CD8-positive, alpha-beta memory T cell (primary cell): ENCODE measurements around the gene CLEC20A. TPM values are rescaled to one million over a fixed set of nuclear protein-coding genes. Genes with fewer than 3 reads are reported as not detected.
A peak's percentile ranks its signal among the peaks of the same experiment; 100 is the strongest.

Experiments
- CTCF ChIA-PET: fragments of 350-600 bp; sonication (Branson Sonifier 250); formaldehyde crosslinking; loops from one replicate; lab custom pipeline; 2021; ENCODE audit warnings: antibody characterized with exemption; lab: Charles Lee
- POLR2A ChIA-PET: fragments of 350-600 bp; sonication (Branson Sonifier 250); formaldehyde crosslinking; loops from one replicate; lab custom pipeline; 2021; ENCODE audit warnings: antibody characterized with exemption; lab: Charles Lee
- DNase-seq, 5 donors: peaks; one replicate each; pipeline versions ENCODE4 v3.0.0 to v3.0.0-alpha.2; 2020 to 2022; ENCODE audit warnings: mixed read lengths in 1 of 5
- H3K27ac ChIP-seq: one replicate; pipeline ENCODE4 v1.7.0; 2013; ENCODE audit warnings: low read depth, mild to moderate bottlenecking, low read length, moderate library complexity
- H3K27me3 ChIP-seq: 2 replicates; pipeline ENCODE4 v1.7.0; 2013; ENCODE audit warnings: low read length, mild to moderate bottlenecking; ENCODE audit not compliant: insufficient read depth, poor library complexity, severe bottlenecking
- H3K36me3 ChIP-seq: 2 replicates; pipeline ENCODE4 v1.7.0; 2013; ENCODE audit warnings: mild to moderate bottlenecking, low read length, moderate library complexity; ENCODE audit not compliant: insufficient read depth
- H3K4me1 ChIP-seq: 2 replicates; pipeline ENCODE4 v1.7.0; 2013; ENCODE audit warnings: mild to moderate bottlenecking, low read length, moderate library complexity; ENCODE audit not compliant: insufficient read depth
- H3K4me3 ChIP-seq: 2 replicates; pipeline ENCODE4 v1.7.0; 2013; ENCODE audit warnings: mild to moderate bottlenecking, low read length
- H3K9me3 ChIP-seq: 2 replicates; pipeline ENCODE4 v1.7.0; 2013; ENCODE audit warnings: mild to moderate bottlenecking, low read length
- H3K27ac Mint-ChIP-seq, 8 donors: one replicate each; pipeline ENCODE4 v1.8.0; 2020 to 2021; ENCODE audit warnings: mixed read lengths in 8 of 8, mild to moderate bottlenecking in 6 of 8, inconsistent platforms in 3 of 8, moderate library complexity in 3 of 8
- H3K27me3 Mint-ChIP-seq, 2 donors: one replicate each; pipeline ENCODE4 v1.8.0; 2020 to 2021; ENCODE audit warnings: mixed read lengths in 2 of 2, mild to moderate bottlenecking in 1 of 2, moderate library complexity in 1 of 2
- H3K36me3 Mint-ChIP-seq, 3 donors: one replicate each; pipeline ENCODE4 v1.8.0; 2020 to 2021; ENCODE audit warnings: mixed read lengths in 3 of 3, inconsistent platforms in 1 of 3, mild to moderate bottlenecking in 1 of 3
- H3K4me1 Mint-ChIP-seq, 3 donors: one replicate each; pipeline ENCODE4 v1.8.0; 2020 to 2021; ENCODE audit warnings: mixed read lengths in 3 of 3, inconsistent platforms in 1 of 3, mild to moderate bottlenecking in 1 of 3
- H3K4me3 Mint-ChIP-seq, 7 donors: one replicate each; pipeline ENCODE4 v1.8.0; 2020 to 2021; ENCODE audit warnings: mixed read lengths in 7 of 7, mild to moderate bottlenecking in 6 of 7, moderate library complexity in 4 of 7, inconsistent platforms in 2 of 7
- H3K9me3 Mint-ChIP-seq, 5 donors: one replicate each; pipeline ENCODE4 v1.8.0; 2020 to 2022; ENCODE audit warnings: mixed read lengths in 5 of 5, mild to moderate bottlenecking in 3 of 5, moderate library complexity in 2 of 5, inconsistent platforms in 1 of 5
- polyA plus RNA-seq: library from polyadenylated mRNA; unstranded; fragments of 300-500 nt; fragmentation: Illumina TruSeq; gene quantifications from one replicate; pipeline ENCODE4 v1.2.3, GENCODE V29; 2021
- total RNA-seq, 2 experiments: library from RNA; stranded (reverse); gene quantifications; one replicate each; pipeline ENCODE4 v1.2.3, GENCODE V29; 2021

Gene CLEC20A
- total and polyA plus RNA-seq, 3 experiments from 2014 or later, result not detected

- no peaks in the 10 kb centered on the region for H3K9me3 Mint-ChIP-seq
- POLR2A ChIA-PET, result no interaction called here
- no peak overlapping the region for H3K27ac Mint-ChIP-seq
- H3K9me3 ChIP-seq, result no peaks in the 10 kb centered on the region
- no peak overlapping the region for H3K27ac ChIP-seq
- H3K4me1 ChIP-seq, result no peaks in the 10 kb centered on the region
- H3K27me3 ChIP-seq, result no peaks in the 10 kb centered on the region
- no peaks in the 10 kb centered on the region for H3K4me1 Mint-ChIP-seq
- CTCF ChIA-PET, result no interaction called here
- H3K36me3 ChIP-seq, result no peaks in the 10 kb centered on the region
- no peak overlapping the region for H3K4me3 Mint-ChIP-seq
- no peak overlapping the region for H3K4me3 ChIP-seq
- DNase-seq, result no peak
- no peaks in the 10 kb centered on the region for H3K36me3 Mint-ChIP-seq
- peaks cover 0 to 3% of the 10 kb centered on the region in 2 donors for H3K27me3 Mint-ChIP-seq
Observed at GRCh38 chr1:178495741-178496409, 889 bp downstream of the CLEC20A start.

- H3K4me3 Mint-ChIP-seq, result no peak overlapping the region
- no peaks in the 10 kb centered on the region for H3K36me3 Mint-ChIP-seq
- H3K27me3 Mint-ChIP-seq, result peaks cover 0 to 3% of the 10 kb centered on the region in 2 donors
- no peaks in the 10 kb centered on the region for H3K9me3 Mint-ChIP-seq
- no peaks in the 10 kb centered on the region for H3K4me1 Mint-ChIP-seq
- H3K27ac Mint-ChIP-seq, result no peak overlapping the region
- H3K4me3 ChIP-seq, result no peak overlapping the region
- no peak for DNase-seq
- H3K27ac ChIP-seq, result no peak overlapping the region
- no peaks in the 10 kb centered on the region for H3K27me3 ChIP-seq
- ChIA-PET CTCF (no interaction called here), POLR2A (no interaction called here)
- no peaks in the 10 kb centered on the region for H3K9me3 ChIP-seq
- no peaks in the 10 kb centered on the region for H3K36me3 ChIP-seq
- H3K4me1 ChIP-seq, result no peaks in the 10 kb centered on the region
Observed at GRCh38 chr1:178495158-178495557, 1.6 kb downstream of the CLEC20A start.

- H3K36me3 Mint-ChIP-seq, result no peaks in the 10 kb centered on the region
- CTCF ChIA-PET, result no interaction called here
Observed at GRCh38 chr1:178494569-178494971, 2.2 kb downstream of the CLEC20A start.

DNA sequence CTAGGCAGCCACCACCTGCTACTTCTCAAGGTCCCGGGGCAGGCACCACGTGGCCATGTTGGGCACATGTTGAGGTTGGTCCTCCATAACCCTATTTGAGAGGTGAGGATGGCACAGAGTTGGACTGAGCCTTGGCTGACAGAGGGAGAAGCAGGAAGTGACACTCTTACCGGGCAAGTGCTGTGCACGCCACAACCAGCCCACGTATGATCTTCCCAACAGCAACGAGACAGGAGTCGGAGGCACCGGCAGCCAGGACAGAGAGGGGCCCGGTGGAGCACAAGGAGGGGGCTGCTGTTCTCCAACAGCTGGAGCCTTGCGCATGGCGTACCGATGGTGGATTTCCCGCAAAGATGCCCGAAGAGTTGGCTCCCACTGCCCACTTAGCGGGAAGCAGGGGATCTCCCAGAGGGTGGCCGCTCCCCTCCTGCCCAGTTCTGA lies 3.4 kb downstream of the CLEC20A start:
- CTCF ChIA-PET, result no interaction called here

More at GRCh38 chr1:178494569-178494971, 2.2 kb downstream of the CLEC20A start:
- Mint-ChIP-seq H3K27me3 (peaks cover 0 to 3% of the 10 kb centered on the region in 2 donors), H3K4me1 (no peaks in the 10 kb centered on the region), H3K4me3 (no peak overlapping the region), H3K9me3 (no peaks in the 10 kb centered on the region), H3K27ac (no peak overlapping the region)
- POLR2A ChIA-PET, result no interaction called here
- Histone ChIP-seq H3K9me3 (no peaks in the 10 kb centered on the region), H3K36me3 (no peaks in the 10 kb centered on the region), H3K27me3 (no peaks in the 10 kb centered on the region), H3K4me1 (no peaks in the 10 kb centered on the region), H3K27ac (no peak overlapping the region), H3K4me3 (no peak overlapping the region)
- DNase-seq, result no peak

GRCh38 chr1:178492341-178492740 lies 4.4 kb downstream of the CLEC20A start:
- Histone ChIP-seq H3K4me1 (no peaks in the 10 kb centered on the region), H3K36me3 (no peaks in the 10 kb centered on the region), H3K27ac (no peak overlapping the region), H3K27me3 (no peaks in the 10 kb centered on the region), H3K9me3 (no peaks in the 10 kb centered on the region), H3K4me3 (no peak overlapping the region)
- Mint-ChIP-seq H3K9me3 (no peaks in the 10 kb centered on the region), H3K27me3 (peaks cover 3 to 17% of the 10 kb centered on the region in 2 donors), H3K4me1 (peaks cover 0 to 2% (median 0%) of the 10 kb centered on the region in 3 donors), H3K36me3 (no peaks in the 10 kb centered on the region), H3K4me3 (no peak overlapping the region), H3K27ac (no peak overlapping the region)
- POLR2A ChIA-PET, result no interaction called here
- CTCF ChIA-PET, result no interaction called here
- no peak for DNase-seq

More for the DNA sequence above, 3.4 kb downstream of the CLEC20A start:
- Histone ChIP-seq H3K27me3 (no peaks in the 10 kb centered on the region), H3K4me1 (no peaks in the 10 kb centered on the region), H3K4me3 (no peak overlapping the region), H3K9me3 (no peaks in the 10 kb centered on the region), H3K36me3 (no peaks in the 10 kb centered on the region), H3K27ac (no peak overlapping the region)
- H3K4me3 Mint-ChIP-seq, result no peak overlapping the region
- H3K27ac Mint-ChIP-seq, result no peak overlapping the region
- H3K36me3 Mint-ChIP-seq, result no peaks in the 10 kb centered on the region
- H3K9me3 Mint-ChIP-seq, result no peaks in the 10 kb centered on the region
- H3K27me3 Mint-ChIP-seq, result peaks cover 0 to 8% of the 10 kb centered on the region in 2 donors
- no peak for DNase-seq
- POLR2A ChIA-PET, result no interaction called here
- H3K4me1 Mint-ChIP-seq, result no peaks in the 10 kb centered on the region

GRCh38 chr1:178491721-178492120 lies 5.0 kb downstream of the CLEC20A start:
- POLR2A ChIA-PET, result no interaction called here
- no peaks in the 10 kb centered on the region for H3K4me1 ChIP-seq
- no peak overlapping the region for H3K4me3 ChIP-seq
- H3K27ac ChIP-seq, result no peak overlapping the region
- Mint-ChIP-seq H3K36me3 (no peaks in the 10 kb centered on the region), H3K4me3 (no peak overlapping the region), H3K9me3 (no peaks in the 10 kb centered on the region), H3K27ac (peak overlapping the region in 1 of 8 donors; percentile 50), H3K27me3 (peaks cover 4 to 15% of the 10 kb centered on the region in 2 donors), H3K4me1 (peaks cover 0 to 2% (median 0%) of the 10 kb centered on the region in 3 donors)
- DNase-seq, result no peak
- no peaks in the 10 kb centered on the region for H3K36me3 ChIP-seq
- no peaks in the 10 kb centered on the region for H3K27me3 ChIP-seq
- H3K9me3 ChIP-seq, result no peaks in the 10 kb centered on the region
- CTCF ChIA-PET, result no interaction called here

- ChIA-PET CTCF (no interaction called here), POLR2A (no interaction called here)
- H3K4me3 Mint-ChIP-seq, result no peak overlapping the region
- Histone ChIP-seq H3K9me3 (no peaks in the 10 kb centered on the region), H3K4me1 (no peaks in the 10 kb centered on the region), H3K4me3 (no peak overlapping the region), H3K27me3 (no peaks in the 10 kb centered on the region), H3K36me3 (no peaks in the 10 kb centered on the region), H3K27ac (no peak overlapping the region)
- DNase-seq, result no peak
- no peaks in the 10 kb centered on the region for H3K9me3 Mint-ChIP-seq
- H3K27me3 Mint-ChIP-seq, result peaks cover 7 to 15% of the 10 kb centered on the region in 2 donors
- H3K4me1 Mint-ChIP-seq, result peaks cover 0 to 2% (median 0%) of the 10 kb centered on the region in 3 donors
- H3K36me3 Mint-ChIP-seq, result no peaks in the 10 kb centered on the region
- H3K27ac Mint-ChIP-seq, result no peak overlapping the region
Observed at GRCh38 chr1:178490967-178491366, 5.8 kb downstream of the CLEC20A start.

GRCh38 chr1:178490136-178490535 lies 6.6 kb downstream of the CLEC20A start:
- Histone ChIP-seq H3K4me1 (no peaks in the 10 kb centered on the region), H3K9me3 (no peaks in the 10 kb centered on the region), H3K27ac (no peak overlapping the region), H3K27me3 (no peaks in the 10 kb centered on the region), H3K4me3 (no peak overlapping the region), H3K36me3 (no peaks in the 10 kb centered on the region)
- H3K4me1 Mint-ChIP-seq, result peaks cover 0 to 2% (median 0%) of the 10 kb centered on the region in 3 donors
- DNase-seq, result no peak
- ChIA-PET CTCF (no interaction called here), POLR2A (no interaction called here)
- H3K9me3 Mint-ChIP-seq, result no peaks in the 10 kb centered on the region
- H3K27me3 Mint-ChIP-seq, result peaks cover 7 to 15% of the 10 kb centered on the region in 2 donors
- H3K36me3 Mint-ChIP-seq, result no peaks in the 10 kb centered on the region
- no peak overlapping the region for H3K4me3 Mint-ChIP-seq
- H3K27ac Mint-ChIP-seq, result no peak overlapping the region
